HPDE6-E6E7 (cell line): Measurements from ENCODE around the gene FARS2.

Experiments used
- DNase-seq: peaks from one replicate; pipeline ENCODE4 v3.0.0; 2011; ENCODE audit warnings: missing footprints; ENCODE audit errors: extremely low spot score

FARS2 gene

DNA sequence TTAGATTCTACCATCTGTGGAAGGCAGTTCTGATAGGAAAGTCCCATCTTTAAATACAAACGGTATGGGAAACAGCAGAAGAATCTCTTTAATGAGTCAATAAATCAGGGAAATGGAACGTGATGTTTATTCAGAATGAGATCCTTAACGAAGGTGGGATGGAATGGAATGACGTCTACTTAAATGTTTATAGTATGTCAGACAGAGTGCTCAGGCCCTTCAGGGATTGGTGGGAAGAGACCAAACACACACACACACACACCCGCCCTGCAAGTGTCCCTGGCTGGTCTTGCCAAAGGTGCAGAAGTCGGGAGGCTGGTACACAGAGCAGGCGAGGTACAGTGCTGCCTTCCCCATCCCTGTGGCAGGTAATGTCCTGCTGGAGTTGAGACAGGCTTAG lies 164.0 kb downstream of the FARS2 start:
- no peak for DNase-seq

DNA sequence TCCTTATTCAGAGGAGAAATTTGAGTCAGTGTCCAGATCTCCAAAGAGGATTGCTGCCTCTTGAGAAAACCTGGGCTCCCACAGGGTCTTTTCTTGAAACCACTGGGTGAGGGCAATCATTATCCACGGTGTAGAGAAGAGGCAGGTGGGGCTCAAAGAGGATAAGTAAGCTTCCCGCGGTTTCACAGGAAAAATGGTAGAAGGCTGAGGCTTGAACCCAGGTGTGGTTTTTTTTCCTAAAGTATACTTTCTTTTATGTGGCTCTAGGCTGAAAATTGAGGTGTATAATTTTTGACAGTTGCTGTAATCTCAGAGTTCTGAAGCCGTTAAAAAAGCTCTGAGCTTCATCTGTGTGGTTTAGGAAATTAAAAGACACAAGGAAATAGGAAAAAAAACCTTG lies 164.5 kb downstream of the FARS2 start:
- no peak for DNase-seq

DNA sequence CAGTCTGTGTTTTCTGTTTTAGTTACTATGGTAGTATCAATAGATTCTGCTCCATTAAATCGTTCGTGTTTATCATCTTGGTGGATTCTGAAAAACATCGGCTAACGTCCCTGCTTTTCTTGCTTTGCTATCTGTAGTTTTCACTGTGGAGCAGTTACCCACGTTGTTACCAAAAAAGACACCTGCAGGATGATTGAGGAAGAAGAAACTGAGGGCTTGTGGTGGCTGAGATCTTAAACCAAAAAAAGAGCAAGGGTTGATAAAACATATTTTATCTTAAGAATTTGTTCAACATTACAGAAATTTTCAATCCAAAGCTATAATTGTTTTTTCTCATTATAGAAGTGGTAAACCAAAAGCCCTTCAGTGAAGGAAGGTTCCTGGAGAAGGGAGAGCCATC lies 166.3 kb downstream of the FARS2 start:
- no peak for DNase-seq

DNA sequence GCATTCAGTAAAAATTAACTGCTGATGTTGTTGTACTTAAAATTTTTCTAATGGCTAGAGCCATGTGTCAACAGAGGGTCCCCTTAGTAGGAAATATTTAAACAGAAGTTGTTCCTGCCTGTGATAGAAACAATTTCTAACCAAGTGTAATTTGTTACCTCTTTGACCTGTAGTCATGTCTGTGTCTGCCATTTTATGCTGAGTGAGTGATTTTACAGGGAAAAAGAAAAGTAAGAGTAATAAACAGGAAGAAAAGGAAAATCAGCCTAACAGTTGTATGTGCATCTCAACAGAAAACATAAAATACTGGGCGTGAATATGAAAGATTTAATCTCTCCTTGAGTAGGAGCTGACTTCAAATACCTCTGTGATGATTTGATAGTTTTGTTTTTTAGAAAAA lies 172.0 kb downstream of the FARS2 start:
- no peak for DNase-seq

DNA sequence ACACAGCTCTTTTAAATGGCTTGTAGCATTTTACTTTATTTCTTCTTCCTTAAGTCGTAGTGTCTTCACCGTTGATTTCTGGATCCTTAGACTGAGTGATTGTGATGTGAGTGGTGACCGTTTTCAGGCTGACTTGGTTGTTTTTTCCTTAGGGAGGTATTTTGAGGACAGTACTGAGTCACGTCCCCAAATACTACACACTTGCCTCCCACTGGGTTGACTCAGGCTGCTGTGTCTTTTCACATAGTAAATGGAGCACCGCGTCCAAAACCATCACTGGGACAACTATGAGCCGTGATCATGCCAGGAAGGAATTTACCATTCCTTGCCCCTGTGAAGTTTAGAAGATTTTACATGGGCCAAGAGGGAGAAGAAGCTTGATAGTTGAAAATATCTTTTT lies 174.1 kb downstream of the FARS2 start:
- DNase-seq = no peak

DNA sequence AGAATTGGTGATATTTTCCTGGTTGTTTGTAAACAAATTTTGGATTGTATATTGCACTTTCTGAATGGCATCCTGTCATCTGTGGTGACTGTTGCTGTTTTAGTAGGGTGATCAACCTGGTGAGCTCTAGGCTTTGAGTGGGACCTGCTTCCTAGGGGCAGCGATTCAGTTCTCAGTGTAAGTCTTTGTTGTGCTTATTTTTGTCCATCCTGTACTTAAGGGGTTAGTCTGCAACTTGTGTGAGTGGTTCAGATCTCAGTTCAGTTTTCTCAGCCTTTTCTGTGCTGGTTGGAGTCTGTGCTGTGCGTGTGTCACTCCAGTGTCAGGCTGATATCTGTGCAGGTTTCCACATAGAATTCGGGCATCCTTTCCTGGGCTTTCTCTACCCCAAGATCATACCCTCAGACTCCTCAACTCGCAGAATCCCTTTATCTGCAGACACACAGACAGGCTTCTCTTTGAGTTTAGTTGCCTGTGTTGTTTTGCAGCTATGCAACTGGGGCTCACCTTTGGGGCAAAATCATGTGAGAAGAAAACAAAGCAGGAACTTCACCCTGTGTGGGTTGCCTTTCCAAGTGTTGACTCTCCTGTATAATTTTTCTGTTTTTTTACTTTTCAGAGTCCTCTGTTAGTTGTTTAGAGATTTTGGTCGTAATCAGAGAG lies 177.7 kb downstream of the FARS2 start:
- no peak for DNase-seq

DNA sequence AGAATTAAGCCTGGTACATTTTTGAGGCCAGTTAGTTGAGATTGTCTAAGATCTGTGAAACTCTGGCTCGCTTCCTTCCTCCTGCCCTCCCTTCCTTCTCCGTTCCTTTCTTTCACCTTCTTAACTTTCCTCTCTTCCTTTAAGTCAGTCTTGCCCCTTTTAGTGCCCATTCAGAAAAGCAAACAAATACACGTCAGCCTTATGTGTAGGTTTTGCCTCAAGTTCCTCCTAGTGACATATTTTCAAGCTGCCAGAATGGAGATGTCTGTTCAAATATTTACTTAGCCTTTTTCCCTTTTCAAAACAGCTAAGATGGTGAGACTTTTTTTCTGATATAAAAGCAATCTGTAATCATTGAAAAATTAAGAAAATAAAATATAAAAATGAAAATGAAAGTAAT lies 178.4 kb downstream of the FARS2 start:
- no peak for DNase-seq

DNA sequence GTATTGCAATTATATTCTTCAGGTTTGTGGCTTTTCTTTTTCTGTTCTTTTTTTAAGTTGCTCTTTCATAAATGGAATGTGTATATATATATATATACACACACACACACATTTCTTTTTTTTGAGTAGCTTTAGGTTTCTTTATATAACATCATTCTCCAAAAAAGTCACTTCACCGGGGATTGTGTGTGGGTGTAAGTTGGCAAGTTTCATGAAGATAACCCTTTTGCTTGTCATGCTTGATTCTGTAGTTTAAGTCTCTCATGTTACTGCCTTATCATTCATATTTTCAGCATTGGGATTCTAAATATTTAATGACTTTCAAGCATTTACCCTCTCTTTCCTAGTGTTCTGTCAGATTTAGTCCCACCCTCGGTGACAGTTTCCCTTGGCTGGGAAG lies 181.0 kb downstream of the FARS2 start:
- DNase-seq = no peak

DNA sequence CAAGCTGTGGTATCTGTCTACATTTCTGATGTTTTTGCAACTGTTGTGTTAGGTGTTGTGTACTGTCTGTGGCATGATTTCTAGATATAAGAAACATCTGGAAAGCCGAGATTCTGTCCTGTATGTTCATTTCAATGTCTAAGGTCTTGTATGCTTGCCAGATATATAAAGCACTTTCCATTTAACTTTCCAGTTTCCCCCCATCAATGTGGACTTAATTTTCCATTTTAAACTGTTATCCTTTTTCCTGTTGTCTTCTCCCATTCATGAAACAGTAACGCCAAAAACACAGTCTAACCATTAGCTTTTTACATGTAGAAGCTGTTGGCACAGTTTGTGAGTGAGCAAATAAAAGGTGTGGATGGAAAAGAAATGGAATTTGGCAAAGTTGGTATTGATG lies 181.6 kb downstream of the FARS2 start:
- DNase-seq = no peak

DNA sequence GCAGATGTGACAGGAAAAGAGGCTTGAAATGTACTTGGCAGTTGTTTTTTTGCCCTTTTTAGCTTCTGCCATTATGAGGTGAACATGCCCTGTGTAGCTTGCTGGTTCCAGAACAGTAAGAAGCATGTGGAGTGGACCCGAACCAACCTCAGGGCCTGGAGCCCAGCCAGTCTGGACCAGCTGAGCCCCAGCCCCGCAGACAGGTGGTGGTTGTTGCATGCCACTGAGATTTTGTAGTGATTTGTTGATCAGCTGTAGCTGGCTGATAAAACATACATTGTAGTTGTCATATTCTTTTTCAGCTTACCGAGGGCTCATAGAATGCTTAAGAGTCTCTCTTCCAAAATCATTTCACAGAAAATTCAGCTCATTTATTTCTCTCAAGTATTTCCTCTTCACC lies 182.2 kb downstream of the FARS2 start:
- no peak for DNase-seq

DNA sequence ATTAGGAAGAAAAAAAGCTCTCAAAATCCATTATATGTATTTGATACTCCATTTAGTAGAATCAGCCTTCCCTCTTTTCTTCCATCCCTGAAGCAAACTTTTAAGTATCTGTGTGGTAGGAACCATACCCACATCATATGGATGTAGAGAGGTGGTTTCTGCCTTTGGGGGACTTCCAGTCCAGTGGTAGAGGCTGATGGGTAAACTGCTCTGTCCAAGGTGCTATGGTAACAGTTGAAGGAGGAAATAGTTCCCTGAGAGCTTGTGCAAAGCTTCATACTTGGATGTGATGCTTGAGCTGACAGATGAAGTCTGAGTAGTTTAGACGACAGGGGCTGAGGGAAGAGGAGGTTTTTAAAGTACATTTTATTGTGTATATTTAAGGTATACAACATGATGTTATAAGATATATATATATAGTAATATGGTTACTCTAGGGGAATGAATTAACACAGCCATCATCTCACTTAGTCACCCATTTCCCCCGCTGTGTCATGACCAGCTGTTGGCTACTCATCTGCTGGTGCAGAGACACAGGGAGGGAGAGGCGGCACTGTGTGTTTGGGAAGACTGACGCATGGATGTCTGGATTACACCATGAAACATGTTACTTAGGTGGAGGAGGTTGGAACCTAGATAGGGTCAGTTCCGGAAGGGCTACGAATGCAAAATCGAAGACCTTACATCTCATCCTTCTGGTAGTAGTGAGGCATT lies 185.2 kb downstream of the FARS2 start:
- no peak for DNase-seq

DNA sequence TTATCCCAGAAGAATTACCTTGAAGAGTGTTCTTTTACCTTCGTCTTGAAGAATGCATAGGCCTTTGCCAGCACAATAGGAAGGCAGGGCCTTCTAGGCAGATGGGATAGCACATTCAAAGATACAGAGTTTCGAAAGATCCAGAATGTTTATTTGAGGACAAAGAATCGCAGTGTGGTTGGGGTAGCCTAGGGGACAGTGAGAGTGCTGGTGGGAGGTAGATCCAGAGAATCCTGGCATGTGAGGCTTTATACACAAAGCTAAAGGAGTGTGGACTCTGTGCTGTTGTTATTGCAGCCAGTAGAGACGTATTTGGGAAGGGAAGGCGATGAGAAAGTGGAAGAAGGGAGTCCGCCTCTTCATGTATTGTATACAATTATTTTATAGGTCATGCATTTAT lies 186.6 kb downstream of the FARS2 start:
- DNase-seq = no peak

DNA sequence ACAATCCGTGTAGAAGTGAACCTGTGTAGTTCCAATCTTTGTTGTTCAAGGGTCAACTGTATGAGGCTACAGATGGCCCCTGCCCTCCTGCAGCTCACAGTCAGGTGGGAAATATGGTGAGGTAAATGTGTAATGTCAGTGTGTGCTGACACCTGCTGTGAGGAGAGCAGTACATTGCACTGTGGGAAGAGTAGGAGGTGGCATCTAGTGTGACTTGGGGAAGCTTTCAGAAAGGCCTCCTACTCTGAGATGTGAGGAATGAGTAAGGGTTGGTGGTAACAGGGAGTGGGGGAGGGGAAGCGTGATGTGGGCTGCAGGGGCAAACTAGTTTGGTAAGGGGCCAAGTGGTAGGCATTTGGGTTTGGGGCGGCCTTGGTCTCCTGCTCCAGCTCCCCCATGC lies 188.8 kb downstream of the FARS2 start:
- no peak for DNase-seq

DNA sequence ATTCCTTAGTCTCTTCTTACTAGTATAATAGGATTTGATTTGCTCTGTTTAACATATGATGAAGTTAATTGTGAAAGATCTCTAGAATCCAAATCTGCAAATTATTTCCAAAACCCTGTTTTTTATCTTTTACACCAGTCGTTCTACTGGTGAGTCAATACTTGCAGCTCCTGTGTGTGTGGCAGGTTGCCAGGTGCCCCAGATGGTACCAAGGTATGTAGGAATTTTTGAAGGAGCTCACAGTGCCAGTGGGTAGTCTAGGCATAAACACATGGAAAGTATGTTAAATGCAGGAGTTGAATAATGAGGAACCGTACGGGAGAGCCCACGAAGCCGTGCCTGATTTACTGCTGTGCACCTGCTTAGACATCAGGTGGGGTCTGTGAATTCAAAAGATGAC lies 192.2 kb downstream of the FARS2 start:
- no peak for DNase-seq

DNA sequence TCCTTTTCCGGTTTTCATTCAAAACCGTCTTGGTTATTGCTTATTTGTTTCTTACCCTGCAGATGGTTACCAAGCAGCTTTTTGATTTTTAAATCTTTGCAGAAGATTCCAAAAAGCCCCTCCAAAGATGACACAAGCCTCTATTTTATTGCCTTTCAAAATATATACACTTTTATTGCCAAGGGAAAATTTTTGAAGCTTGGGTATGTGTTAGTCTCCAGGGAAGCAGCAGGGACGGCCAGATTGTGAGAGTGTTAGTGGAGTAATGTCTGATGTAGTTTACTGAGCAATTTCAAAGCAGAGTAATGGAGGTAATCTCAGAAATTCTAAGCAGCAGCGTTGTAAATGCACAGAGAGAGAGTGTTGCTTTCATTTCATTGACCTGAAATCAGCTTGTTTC lies 193.8 kb downstream of the FARS2 start:
- DNase-seq = no peak

DNA sequence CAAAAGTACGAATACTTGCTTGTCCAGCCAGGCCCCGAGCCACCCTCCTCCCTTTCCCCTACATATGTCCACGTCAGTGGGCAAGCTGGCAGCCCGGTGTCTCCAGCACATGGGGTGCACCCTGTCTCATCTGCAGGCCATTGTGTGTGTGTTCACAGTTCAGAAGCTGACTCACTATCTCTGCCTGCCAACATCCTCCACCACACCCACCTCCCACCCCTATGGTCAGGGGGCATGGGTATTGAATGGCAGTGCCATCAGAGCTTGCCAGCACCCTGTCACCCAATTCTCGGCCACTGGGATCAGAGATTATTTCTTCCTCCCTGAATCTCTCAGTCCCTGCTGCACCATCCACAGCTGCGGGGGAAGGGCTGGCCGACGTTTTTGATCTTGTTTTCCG lies 195.7 kb downstream of the FARS2 start:
- peak; percentile 34 for DNase-seq

DNA sequence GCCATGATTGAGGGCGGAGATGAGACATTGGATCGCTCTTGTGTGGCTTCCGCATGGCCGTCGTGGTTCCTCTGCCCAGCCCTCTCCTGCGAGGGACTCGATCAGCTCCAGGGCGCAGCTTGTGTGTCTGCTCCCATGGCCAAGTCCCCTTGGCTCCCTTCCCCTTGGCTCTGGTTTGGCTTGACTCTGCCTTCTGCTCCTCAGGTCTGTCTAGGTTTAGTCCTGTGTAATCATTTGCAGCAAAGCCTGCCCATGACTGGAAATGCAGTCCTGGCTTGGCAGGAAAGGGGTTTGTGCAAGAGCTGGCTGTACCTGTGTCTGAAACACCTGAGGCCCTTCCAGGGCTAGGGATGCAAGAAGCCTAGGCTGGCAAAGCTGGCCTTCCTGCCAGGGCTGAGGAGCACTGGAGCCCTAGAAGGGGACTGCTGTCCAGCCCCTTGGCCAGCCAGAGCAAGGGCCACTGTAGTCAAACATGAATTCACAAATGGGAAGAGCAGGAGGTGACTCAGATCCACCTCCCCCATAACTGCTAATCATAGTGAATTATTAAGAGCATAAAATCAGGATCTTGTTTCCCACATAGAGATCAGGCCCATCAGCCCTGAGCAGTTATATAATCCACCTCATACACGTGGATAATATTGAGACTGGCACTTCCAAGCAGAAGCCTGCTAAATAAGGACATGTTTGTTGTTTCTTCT lies 196.8 kb downstream of the FARS2 start:
- no peak for DNase-seq

DNA sequence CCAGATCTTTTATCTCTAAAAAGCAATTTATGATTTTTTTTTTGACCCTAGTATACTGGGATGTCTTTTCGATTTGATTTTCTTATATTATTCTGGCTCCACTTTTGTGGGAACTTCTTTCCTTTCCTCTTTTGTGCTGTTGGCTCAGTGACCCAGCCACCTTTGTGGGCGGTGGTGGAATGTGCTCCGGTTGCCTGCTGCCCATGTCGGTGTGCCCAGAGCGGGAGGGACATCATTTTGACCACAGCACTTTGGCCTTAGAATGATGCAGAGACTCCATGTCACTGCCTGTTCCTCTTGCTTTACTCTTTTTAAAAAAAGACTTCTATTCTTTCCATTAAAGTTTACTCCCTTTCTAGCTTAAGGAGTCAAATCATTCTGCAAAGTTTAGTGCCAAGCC lies 198.0 kb downstream of the FARS2 start:
- DNase-seq = no peak

DNA sequence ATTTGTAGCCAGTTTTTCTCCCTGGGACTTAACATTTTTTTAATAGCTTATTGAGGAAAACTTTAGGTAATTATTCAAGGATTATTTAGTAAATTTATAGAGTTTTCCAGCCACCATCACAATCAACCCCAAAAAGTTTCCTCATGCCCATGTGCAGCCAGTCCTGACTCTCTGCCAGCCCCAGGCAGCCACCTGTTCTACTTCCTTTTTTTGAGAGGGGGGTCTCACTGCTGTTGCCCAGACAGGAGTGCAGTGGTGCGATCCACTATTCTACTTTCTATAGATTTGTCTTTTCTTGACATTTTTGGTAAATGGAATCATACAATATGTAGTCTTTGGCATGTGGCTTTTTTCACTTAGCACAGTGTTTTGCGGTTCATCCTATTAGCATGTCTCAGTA lies 200.1 kb downstream of the FARS2 start:
- no peak for DNase-seq

DNA sequence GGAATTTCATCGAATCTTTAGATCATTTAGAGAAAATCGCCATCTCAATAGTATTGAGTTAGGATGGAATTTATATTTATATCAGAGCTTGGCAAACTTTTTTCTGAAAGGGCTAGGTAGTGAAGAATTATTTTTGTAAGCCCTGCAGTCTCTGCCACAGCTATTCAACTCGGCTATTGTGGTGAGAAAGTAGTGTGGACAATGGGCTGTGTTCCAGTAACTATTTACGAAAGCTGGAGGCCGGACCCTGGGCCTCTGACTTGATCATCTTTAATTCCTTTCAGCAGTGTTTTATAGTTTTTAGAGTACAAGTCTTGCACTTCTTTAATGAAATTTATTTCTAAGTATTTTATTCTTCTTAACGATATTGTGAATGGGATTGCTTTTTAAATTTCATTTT lies 201.5 kb downstream of the FARS2 start:
- DNase-seq = no peak

DNA sequence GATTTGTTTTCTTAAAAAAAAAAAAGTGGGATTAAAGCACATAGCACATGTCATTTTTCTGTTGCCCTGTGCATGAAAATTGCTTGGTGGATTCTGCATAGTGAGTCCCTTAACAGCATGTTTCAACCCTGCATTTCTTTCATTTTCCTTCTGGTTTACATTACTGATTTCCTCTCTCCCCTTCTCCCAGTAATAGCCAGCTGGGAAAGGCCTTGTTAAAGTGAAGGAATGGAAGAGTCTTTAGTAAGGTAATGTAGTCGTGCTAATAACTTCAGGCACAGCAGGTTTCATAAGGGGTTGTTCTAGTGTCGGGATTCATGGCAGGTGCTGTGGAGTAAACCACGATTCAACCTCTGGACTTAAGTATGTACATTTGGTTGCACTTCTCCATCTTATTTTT lies 202.4 kb downstream of the FARS2 start:
- DNase-seq = no peak

DNA sequence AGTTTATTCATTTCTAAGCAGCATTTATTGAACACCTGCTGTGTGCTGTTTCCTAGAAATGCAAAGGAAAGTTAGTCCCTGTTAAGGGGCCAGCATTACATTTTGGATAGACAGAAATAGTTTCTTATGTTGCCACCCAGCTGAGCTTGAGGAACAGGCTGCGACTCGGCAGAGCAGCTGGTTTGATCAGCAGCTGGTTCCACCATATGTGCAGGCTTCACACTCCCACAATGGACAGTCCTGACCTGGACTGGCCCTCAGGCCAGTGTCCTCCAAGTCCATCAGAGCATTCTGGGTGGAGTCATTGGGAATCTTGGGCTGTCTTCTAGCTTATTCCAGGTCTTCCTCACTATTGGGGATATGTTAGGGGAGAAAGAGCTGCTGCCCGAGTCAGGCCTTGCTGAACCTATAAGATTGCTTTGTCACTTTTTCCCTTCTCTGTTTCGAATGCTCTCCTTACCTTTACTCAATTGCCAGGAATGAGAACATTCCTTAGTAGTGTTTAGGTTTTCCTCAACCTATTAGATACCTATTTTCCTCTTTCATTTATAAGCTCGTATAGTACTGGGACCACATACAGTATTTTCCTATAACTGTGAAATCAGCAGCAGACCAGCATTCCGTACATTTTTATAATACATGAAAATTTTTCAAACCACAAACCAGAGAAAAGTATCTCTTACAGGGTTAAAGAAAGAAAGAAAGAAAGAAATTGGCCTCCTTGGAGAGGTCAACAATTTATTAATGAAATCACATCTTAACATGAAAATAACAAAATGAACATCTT lies 203.0 kb downstream of the FARS2 start:
- no peak for DNase-seq
